ENCODE data around the gene SVEP1.

SVEP1 gene

DNA sequence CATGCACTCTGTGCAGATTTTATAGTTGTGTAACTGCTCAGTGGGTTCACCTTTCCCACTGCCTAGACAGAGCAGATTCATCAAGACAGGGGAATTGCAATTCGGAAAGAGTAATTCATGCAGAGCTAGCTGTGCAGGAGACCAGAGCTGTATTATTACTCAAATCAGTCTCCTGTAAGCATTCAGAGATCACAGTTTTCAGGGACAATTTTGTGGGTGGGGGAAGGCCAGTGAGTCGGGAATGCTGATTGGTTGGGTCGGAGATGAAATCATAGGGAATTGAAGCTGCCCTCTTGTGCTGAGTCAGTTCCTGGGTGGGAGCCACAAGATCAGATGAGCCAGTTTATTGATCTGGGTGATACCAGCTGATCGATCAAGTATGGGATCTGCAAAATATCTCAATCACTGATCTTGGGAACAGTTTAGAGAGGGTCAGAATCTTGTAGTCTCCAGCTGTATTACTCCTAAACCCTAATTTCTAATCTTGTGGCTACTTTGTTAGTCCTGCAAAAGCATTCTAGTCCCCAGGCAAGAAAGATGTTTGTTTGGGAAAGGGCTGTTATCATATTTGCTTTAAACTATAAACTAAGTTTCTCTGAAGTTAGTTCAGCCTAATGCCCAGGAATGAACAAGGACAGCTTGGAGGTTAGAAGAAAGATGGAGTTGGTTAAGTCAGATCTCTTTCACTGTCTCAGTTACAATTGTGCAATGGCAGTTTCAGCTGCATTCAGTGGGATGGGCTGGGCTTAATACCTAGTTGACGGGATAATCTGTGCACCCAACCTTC is 12.7 kb upstream of the SVEP1 start:
- Mint-ChIP-seq H3K4me3 (no peak overlapping the region), H3K9me3 (peaks cover 8% of the 10 kb centered on the region)
- CTCF ChIA-PET: no interaction called here

DNA sequence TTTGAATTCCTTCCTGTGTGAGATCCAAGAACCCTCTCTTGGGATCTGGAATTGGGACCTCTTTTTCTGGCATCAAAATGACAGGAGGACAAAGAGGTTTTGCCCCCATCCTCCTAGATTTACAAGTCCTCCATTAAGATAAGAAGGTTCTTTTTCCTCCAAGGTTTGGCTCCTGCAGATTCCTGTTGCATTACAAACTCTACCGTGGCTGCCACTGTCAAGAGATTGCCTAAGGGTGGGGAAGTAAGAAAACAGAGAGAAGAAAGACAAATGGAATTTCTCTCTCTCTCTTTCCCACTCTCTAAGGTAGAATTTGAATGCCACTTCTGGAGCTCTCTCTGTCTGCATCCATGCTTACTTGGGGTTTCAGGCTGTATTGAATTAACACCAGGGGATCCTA is 12.0 kb upstream of the SVEP1 start:
- no peaks in the 10 kb centered on the region for H3K4me1 Mint-ChIP-seq
- CTCF ChIA-PET: no interaction called here
- DNase-seq: no peak
- no peak overlapping the region for H3K4me3 Mint-ChIP-seq
- no peak overlapping the region for H3K27ac Mint-ChIP-seq
- no peaks in the 10 kb centered on the region for H3K27me3 Mint-ChIP-seq
- no peaks in the 10 kb centered on the region for H3K36me3 Mint-ChIP-seq
- H3K9me3 Mint-ChIP-seq: peaks cover 9% of the 10 kb centered on the region

More for the DNA sequence above, 12.7 kb upstream of the SVEP1 start:
- no peaks in the 10 kb centered on the region for H3K27me3 Mint-ChIP-seq
- no peak for DNase-seq
- H3K4me1 Mint-ChIP-seq: no peaks in the 10 kb centered on the region
- H3K36me3 Mint-ChIP-seq: no peaks in the 10 kb centered on the region
- no peak overlapping the region for H3K27ac Mint-ChIP-seq

DNA sequence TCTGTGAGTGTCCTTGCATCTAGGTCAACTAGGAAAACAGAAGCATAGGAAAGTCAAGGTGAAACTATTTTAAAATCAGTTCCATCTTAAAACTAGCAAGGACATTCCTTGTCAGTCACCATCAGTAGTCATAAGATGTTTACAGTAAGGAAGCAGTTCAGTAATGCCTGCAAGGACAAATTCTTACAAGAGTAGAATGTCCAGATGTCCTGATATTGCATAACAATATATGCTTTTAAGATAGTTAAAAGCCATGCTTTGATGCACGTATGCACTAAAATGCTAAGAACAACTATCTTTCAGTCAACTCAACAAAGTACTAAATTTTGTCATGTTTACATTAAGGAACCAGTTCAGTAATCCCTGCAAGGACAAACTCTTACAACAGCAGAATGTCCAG is 11.3 kb upstream of the SVEP1 start:
- Mint-ChIP-seq H3K9me3 (peaks cover 9% of the 10 kb centered on the region), H3K27me3 (no peaks in the 10 kb centered on the region), H3K36me3 (no peaks in the 10 kb centered on the region), H3K27ac (no peak overlapping the region), H3K4me1 (no peaks in the 10 kb centered on the region), H3K4me3 (no peak overlapping the region)
- CTCF ChIA-PET: no interaction called here
- no peak for DNase-seq

DNA sequence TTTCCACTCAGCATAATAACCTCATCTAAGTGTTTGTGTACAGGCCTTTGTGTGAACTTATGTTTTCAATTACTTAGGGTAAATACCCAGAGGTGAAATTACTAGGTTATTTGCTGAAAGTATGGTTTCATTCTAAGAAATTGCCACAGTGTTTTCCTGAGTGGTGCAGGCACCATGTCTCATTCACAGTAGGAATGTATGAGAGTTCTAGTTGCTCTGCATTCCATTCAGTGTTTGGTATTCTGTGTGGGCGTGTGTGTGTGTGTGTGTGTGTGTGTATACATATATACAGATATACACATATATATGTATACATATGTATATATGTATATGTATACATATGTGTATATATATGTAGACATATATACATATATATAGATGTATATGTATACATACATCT is 8.8 kb upstream of the SVEP1 start:
- Mint-ChIP-seq H3K27ac (no peak overlapping the region), H3K36me3 (no peaks in the 10 kb centered on the region), H3K9me3 (peaks cover 9% of the 10 kb centered on the region), H3K27me3 (no peaks in the 10 kb centered on the region), H3K4me3 (no peak overlapping the region), H3K4me1 (no peaks in the 10 kb centered on the region)
- no peak for DNase-seq
- CTCF ChIA-PET: no interaction called here

DNA sequence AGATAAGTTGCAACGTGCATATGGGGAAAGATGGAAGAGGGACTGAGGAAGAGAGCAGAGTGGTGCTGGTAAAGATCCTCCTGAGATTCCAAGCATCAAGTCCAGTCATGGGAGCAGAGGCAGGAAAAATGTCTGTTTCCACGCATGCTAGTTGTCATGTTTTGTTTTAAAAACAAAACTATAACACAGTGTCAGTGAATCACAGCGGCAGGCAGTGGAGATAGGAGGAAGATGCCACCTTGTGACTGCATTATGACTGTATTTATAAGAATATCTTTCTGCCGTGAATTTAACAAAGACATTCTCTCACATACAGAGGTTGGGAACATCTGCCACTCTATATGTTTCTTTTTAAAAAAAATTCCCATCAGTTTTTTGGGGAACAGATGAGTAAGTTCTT is 3.7 kb upstream of the SVEP1 start:
- H3K9me3 Mint-ChIP-seq: peaks cover 3% of the 10 kb centered on the region
- no peak overlapping the region for H3K4me3 Mint-ChIP-seq
- CTCF ChIA-PET: no interaction called here
- no peaks in the 10 kb centered on the region for H3K4me1 Mint-ChIP-seq
- H3K27me3 Mint-ChIP-seq: peaks cover 25% of the 10 kb centered on the region
- no peak for DNase-seq
- H3K36me3 Mint-ChIP-seq: no peaks in the 10 kb centered on the region
- H3K27ac Mint-ChIP-seq: peak overlapping the region; percentile 29

DNA sequence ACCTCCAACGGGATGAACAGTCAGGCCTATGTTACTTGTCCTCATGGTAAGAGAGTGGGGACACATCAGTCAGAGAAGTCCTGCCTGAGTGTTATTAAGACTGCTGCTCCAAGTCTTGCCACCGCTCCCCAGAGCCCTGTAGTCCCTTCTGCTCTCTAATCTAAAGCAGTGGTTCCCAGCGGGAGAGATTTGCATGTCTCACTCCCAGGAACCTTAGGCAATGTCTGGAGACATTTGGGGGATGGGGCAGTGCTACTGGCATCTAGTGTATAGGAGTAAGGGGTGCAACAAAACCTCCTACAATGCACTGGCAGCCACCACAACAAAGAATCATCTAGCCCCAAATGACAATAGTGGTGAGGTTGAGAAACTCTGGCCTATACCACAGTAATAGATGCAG is 2.6 kb upstream of the SVEP1 start:
- peaks cover 26% of the 10 kb centered on the region for H3K27me3 Mint-ChIP-seq
- no peak overlapping the region for H3K4me3 Mint-ChIP-seq
- no peak overlapping the region for H3K27ac Mint-ChIP-seq
- no peaks in the 10 kb centered on the region for H3K36me3 Mint-ChIP-seq
- no peak for DNase-seq
- no peaks in the 10 kb centered on the region for H3K4me1 Mint-ChIP-seq
- CTCF ChIA-PET: no interaction called here
- peaks cover under 1% of the 10 kb centered on the region for H3K9me3 Mint-ChIP-seq

DNA sequence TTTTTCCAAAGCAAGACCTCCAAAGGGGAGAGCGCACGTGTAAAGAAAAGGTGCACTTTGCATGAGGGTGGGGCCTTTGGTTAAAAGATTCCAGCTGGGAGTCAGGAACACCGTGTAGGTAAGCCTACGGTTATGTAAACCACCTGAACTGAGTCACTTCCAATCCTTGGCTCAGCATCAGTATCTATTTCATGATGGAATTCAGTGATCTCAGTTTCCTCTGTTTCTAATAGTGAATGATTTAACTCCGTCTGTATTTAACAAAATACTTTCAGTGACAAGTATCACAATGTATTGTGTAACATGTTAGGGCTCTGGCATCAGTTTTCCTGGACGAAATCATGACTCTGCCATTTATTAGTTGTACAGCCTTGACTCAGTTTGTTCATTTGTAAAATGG is 1.3 kb upstream of the SVEP1 start:
- CTCF ChIA-PET: no interaction called here
- no peaks in the 10 kb centered on the region for H3K9me3 Mint-ChIP-seq
- peaks cover 26% of the 10 kb centered on the region for H3K27me3 Mint-ChIP-seq
- no peaks in the 10 kb centered on the region for H3K4me1 Mint-ChIP-seq
- no peak for DNase-seq
- H3K36me3 Mint-ChIP-seq: no peaks in the 10 kb centered on the region
- no peak overlapping the region for H3K4me3 Mint-ChIP-seq
- no peak overlapping the region for H3K27ac Mint-ChIP-seq

DNA sequence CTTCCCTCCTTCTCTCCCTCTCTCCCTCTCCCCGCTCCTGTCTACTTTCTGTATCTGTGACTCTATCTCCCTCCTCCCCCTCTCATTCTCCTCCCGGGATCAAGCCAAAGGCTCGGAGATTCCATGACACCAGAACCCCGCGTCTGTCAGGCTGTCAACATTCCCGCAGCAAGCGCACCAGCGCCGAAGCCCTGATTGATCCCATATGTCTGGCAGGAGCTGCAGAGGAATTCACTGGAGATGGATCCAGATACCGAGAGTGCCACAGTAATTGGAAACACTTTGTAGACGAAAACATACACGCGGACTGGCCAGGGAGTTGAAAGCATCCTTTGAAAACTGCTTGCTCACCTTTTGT is 300 bp upstream of the SVEP1 start:
- Mint-ChIP-seq H3K27me3 (peaks cover 26% of the 10 kb centered on the region), H3K27ac (no peak overlapping the region), H3K4me3 (no peak overlapping the region), H3K9me3 (no peaks in the 10 kb centered on the region), H3K4me1 (no peaks in the 10 kb centered on the region), H3K36me3 (no peaks in the 10 kb centered on the region)
- CTCF ChIA-PET: no interaction called here
- no peak for DNase-seq

DNA sequence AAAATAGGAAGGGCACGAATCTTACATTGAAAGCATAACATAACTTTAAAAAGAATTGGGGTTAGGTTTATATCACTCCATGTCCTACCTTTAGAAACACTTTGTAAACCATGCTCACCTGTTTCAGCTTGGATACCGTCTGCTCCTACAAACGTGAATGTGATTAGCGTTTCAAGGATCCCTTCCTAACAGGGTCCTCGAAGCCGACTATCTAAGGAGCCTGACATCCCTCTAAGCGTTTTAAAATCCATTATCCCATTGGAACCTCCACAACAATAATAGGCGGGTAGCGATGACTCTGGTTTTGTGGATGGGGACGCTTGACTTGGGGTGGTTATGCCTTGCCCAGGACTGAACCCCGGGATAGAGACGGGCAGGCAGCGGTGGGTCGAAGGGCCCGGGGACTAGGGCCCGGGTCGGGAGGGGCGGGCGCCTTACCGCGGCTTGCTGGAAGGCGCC is 937 bp downstream of the SVEP1 start:
- no peak overlapping the region for H3K27ac Mint-ChIP-seq
- H3K9me3 Mint-ChIP-seq: no peaks in the 10 kb centered on the region
- H3K4me1 Mint-ChIP-seq: no peaks in the 10 kb centered on the region
- no peaks in the 10 kb centered on the region for H3K36me3 Mint-ChIP-seq
- H3K27me3 Mint-ChIP-seq: peaks cover 26% of the 10 kb centered on the region
- no peak overlapping the region for H3K4me3 Mint-ChIP-seq
- CTCF ChIA-PET: no interaction called here
- no peak for DNase-seq

DNA sequence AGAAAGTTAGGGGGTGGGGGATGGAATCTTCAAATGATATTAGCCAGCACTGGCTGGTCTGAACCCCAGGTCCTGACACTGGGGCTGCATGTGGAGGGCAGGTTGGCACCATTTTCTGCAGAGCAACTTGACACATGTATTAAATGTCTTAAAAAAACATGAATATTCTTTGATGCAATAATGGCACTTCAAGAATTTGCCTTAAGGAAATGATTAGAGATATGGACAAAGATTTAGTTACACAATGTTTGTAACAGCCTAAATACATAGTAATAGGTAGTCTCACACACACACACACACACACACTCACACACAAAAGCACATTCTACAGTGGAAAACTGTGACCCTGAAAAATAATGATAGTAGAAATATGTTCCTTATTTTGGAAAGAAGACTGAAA is 3.6 kb downstream of the SVEP1 start:
- H3K27ac Mint-ChIP-seq: no peak overlapping the region
- CTCF ChIA-PET: no interaction called here
- H3K9me3 Mint-ChIP-seq: no peaks in the 10 kb centered on the region
- H3K4me3 Mint-ChIP-seq: no peak overlapping the region
- H3K4me1 Mint-ChIP-seq: no peaks in the 10 kb centered on the region
- no peaks in the 10 kb centered on the region for H3K36me3 Mint-ChIP-seq
- DNase-seq: no peak
- peaks cover 26% of the 10 kb centered on the region for H3K27me3 Mint-ChIP-seq

DNA sequence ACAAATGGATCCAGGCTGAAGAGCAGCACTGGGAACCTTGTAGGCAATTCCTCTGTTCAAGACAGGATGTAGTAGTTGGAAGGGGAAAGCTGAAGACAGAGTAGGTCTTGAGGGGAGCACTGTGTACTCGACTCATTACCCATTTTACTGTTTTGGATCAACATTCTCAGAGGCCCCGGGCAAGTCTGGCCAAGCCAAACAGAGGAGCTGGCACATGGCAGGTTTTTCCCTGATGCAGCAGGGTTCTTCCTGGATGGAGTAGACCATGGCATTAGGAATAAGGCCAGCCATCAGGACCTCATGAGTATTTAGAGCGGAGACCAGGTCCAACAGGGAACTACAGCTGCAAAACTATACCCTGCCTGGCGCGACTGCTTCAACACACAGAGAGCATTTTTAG is 4.4 kb downstream of the SVEP1 start:
- no peak for DNase-seq
- H3K4me1 Mint-ChIP-seq: no peaks in the 10 kb centered on the region
- H3K27ac Mint-ChIP-seq: no peak overlapping the region
- peaks cover 20% of the 10 kb centered on the region for H3K27me3 Mint-ChIP-seq
- CTCF ChIA-PET: no interaction called here
- no peaks in the 10 kb centered on the region for H3K36me3 Mint-ChIP-seq
- H3K9me3 Mint-ChIP-seq: no peaks in the 10 kb centered on the region
- H3K4me3 Mint-ChIP-seq: no peak overlapping the region

DNA sequence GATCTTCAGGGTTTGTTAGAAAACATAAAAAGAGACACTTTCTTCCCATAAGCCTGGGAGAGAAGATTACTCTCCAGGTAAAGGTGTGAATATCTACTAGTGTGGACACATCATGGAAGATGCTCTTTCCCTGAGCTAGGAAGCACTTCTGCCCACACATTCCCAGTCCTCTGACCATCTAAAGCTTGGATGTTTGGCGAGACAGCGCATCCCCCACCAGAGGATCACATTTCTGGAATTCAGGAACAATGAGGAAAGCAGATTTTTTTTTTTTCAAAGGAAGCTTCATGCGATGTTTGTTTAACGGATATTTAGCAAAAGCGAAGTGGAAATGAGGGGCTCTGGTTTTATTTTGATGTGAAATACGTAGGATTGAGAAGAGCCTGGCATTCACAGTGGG is 6.2 kb downstream of the SVEP1 start:
- Mint-ChIP-seq H3K9me3 (no peaks in the 10 kb centered on the region), H3K27ac (peak overlapping the region; percentile 55)

DNA sequence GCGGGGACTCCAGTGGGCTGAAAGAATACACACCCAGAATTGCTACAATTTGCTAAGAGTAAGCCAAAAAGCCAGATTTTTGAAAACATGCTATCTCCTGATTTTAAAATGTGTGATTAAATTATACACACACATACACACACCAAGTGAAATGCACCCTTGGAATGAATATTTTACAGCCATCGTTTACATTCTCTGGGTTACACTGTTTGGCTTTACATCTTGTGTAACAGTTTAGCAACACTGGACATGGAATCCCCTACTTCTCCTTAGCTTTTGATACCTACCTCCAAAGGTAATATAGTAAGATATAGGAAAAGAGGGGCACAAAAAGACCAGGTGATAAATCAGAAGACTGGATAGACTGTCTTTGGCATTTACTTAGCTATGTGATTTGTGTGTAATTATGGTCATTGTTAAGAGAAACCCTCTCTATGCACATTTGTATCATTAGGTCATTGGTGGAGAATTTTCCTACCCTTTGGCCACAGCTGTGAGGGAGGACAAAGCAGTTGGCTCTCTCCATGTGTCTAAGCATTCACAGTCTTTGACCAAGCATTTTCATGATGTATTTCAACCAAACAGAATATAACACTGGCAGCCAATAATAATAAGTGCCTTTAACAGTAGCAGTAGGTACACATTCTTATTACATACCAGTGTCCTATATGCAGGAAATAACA is 7.6 kb downstream of the SVEP1 start:
- DNase-seq: no peak
- no peaks in the 10 kb centered on the region for H3K4me1 Mint-ChIP-seq
- H3K27ac Mint-ChIP-seq: no peak overlapping the region
- no peaks in the 10 kb centered on the region for H3K9me3 Mint-ChIP-seq
- no peak overlapping the region for H3K4me3 Mint-ChIP-seq
- no peaks in the 10 kb centered on the region for H3K27me3 Mint-ChIP-seq
- H3K36me3 Mint-ChIP-seq: no peaks in the 10 kb centered on the region
- CTCF ChIA-PET: no interaction called here

More for the DNA sequence above, 6.2 kb downstream of the SVEP1 start:
- Mint-ChIP-seq H3K4me1 (no peaks in the 10 kb centered on the region), H3K4me3 (no peak overlapping the region), H3K27me3 (peaks cover 2% of the 10 kb centered on the region), H3K36me3 (no peaks in the 10 kb centered on the region)
- DNase-seq: no peak
- CTCF ChIA-PET: no interaction called here

DNA sequence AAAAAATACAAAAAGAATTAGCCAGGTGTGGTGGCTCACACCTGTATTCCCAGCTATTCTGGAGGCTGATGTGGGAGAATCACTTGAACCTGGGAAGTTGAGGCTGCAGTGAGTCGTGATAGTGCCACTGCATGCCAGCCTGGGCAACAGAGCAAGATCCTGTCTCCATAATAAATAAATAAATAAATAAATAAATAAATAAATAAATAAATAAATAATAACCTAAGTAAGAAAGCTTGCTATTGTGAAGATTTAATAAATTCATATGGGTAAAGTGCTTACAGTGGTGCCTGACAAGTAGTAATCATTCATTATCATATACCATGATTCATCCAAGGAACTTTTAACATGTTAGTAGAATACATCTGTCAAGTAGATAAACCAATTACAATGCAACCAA is 13.4 kb downstream of the SVEP1 start:
- no peaks in the 10 kb centered on the region for H3K27me3 Mint-ChIP-seq
- no peak overlapping the region for H3K27ac Mint-ChIP-seq
- no peak for DNase-seq
- no peaks in the 10 kb centered on the region for H3K9me3 Mint-ChIP-seq
- H3K36me3 Mint-ChIP-seq: no peaks in the 10 kb centered on the region
- no peak overlapping the region for H3K4me3 Mint-ChIP-seq
- no peaks in the 10 kb centered on the region for H3K4me1 Mint-ChIP-seq
- CTCF ChIA-PET: no interaction called here

DNA sequence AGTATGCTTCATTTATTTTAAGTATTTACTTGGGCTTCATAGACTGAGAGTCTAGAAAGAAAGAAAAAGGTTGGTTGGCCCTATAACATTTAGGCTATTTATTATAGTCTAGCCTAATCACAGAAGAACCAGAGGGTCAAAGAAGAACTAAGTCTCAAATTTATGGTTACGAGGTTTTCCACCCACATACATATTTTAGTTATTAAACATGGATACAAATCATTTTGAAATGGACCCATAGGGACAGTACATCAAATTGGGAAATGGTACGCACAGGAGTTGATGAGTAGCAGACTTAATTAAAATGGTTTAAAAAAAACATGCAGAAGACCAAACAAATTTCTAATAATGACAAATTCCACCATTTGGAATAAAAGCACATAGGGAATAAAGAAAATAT is 17.7 kb downstream of the SVEP1 start:
- no peaks in the 10 kb centered on the region for H3K4me1 Mint-ChIP-seq
- no peak overlapping the region for H3K27ac Mint-ChIP-seq
- CTCF ChIA-PET: no interaction called here

More for the DNA sequence above, 17.7 kb downstream of the SVEP1 start:
- Mint-ChIP-seq H3K36me3 (no peaks in the 10 kb centered on the region), H3K4me3 (no peak overlapping the region), H3K27me3 (no peaks in the 10 kb centered on the region), H3K9me3 (no peaks in the 10 kb centered on the region)
- no peak for DNase-seq

All from activated naive CD4-positive, alpha-beta T cell treated with anti-CD3 and anti-CD28 coated beads, Interleukin-2, amount 10 ng/mL, durations not matched to agents 7 days and 5 days (primary cell).